ENCODE measurements around the gene RBMS1. TPM values are rescaled to one million over a fixed set of nuclear protein-coding genes. Genes with fewer than 3 reads are reported as not detected.

Gene RBMS1
- total RNA-seq, 1 donor from 2014 or later: 73.7 TPM

DNA sequence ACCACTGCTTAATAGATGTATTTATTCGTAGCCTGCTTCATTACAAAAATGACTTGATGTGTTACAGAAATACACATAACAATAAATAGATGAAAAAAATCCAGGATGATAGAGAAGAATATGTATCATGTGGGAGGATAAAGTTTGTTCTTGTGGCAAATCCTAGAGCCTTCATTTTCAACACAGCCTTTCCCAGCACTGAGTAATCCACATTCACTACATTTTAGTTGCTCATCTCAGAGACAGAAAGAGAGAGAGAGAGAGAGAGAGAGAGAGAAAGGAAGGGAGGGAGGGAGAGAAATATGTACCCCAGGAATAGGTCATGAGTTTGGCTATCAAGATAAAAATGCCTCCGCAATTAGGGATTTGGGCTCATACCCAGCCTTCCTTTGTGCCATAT is 144.3 kb downstream of the RBMS1 start:
- peaks cover 22% of the 10 kb centered on the region for H3K4me1 Mint-ChIP-seq (ENCODE audit: unreplicated experiment)
- no peaks in the 10 kb centered on the region for H3K27me3 Mint-ChIP-seq
- no peaks in the 10 kb centered on the region for H3K9me3 Mint-ChIP-seq
- H3K36me3 Mint-ChIP-seq: peaks cover 10% of the 10 kb centered on the region
- no peak overlapping the region for H3K4me3 Mint-ChIP-seq
- TF ChIP-seq, protein P1, sequence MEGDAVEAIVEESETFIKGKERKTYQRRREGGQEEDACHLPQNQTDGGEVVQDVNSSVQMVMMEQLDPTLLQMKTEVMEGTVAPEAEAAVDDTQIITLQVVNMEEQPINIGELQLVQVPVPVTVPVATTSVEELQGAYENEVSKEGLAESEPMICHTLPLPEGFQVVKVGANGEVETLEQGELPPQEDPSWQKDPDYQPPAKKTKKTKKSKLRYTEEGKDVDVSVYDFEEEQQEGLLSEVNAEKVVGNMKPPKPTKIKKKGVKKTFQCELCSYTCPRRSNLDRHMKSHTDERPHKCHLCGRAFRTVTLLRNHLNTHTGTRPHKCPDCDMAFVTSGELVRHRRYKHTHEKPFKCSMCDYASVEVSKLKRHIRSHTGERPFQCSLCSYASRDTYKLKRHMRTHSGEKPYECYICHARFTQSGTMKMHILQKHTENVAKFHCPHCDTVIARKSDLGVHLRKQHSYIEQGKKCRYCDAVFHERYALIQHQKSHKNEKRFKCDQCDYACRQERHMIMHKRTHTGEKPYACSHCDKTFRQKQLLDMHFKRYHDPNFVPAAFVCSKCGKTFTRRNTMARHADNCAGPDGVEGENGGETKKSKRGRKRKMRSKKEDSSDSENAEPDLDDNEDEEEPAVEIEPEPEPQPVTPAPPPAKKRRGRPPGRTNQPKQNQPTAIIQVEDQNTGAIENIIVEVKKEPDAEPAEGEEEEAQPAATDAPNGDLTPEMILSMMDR (conservative IDR thresholded peaks at IDR 0.05): no peak
- H3K27ac Mint-ChIP-seq: no peak overlapping the region
- no peak for DNase-seq (ENCODE audit: extremely low spot score, unreplicated experiment)

- Mint-ChIP-seq H3K4me3 (no peak overlapping the region), H3K27ac (no peak overlapping the region), H3K4me1 (ENCODE audit: unreplicated experiment) (peaks cover 18% of the 10 kb centered on the region), H3K36me3 (peaks cover 12% of the 10 kb centered on the region), H3K9me3 (no peaks in the 10 kb centered on the region), H3K27me3 (no peaks in the 10 kb centered on the region)
- TF ChIP-seq, protein P1 (conservative IDR thresholded peaks at IDR 0.05): no peak
- DNase-seq (ENCODE audit: extremely low spot score, unreplicated experiment): no peak
These were observed 146.2 kb downstream of the RBMS1 start for GRCh38 chr2:160347269-160347863.

DNA sequence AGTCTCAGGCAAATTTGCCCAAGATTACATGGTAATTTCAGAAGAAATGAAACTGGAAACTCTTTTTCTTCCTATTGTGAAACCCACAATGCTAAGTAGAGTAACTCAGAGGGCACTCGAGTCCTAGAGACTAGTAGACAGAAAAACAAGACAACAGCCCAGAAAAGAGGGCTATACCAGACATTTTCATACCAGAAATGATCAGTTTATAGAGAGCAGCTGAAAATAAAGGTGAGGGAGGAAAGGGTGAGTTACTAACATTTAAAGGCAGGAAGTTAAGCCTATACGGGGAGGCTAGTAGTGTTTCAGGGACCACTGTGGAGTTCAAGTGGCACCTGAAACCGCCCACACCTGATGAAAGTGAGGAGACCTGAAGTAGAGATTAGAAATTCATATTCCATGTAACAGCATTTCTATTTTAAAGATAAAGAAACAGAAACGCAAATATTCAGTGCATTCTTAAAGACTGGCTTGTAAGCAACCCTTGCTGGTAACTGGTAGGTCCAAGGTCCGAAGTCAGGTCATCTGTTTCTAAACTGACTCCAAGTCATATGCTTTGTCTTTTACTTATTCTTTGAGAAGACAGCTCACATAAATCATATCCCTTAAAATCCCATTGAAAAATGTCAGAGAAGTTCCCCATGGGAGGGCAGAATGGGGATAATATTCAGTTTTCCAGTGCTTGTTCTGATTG is 148.4 kb downstream of the RBMS1 start:
- Mint-ChIP-seq H3K27ac (no peak overlapping the region), H3K4me3 (no peak overlapping the region), H3K9me3 (no peaks in the 10 kb centered on the region), H3K4me1 (ENCODE audit: unreplicated experiment) (peaks cover 19% of the 10 kb centered on the region), H3K36me3 (peaks cover 9% of the 10 kb centered on the region), H3K27me3 (no peaks in the 10 kb centered on the region)
- TF ChIP-seq, protein P1 (conservative IDR thresholded peaks at IDR 0.05): no peak
- no peak for DNase-seq (ENCODE audit: extremely low spot score, unreplicated experiment)

GRCh38 chr2:160343404-160343803 is 150.2 kb downstream of the RBMS1 start:
- Mint-ChIP-seq H3K36me3 (peaks cover 4% of the 10 kb centered on the region), H3K27ac (no peak overlapping the region)

GRCh38 chr2:160339726-160340125 is 153.9 kb downstream of the RBMS1 start:
- H3K27me3 Mint-ChIP-seq: no peaks in the 10 kb centered on the region
- H3K36me3 Mint-ChIP-seq: peaks cover 4% of the 10 kb centered on the region
- no peak for DNase-seq (ENCODE audit: extremely low spot score, unreplicated experiment)
- H3K27ac Mint-ChIP-seq: no peak overlapping the region
- H3K4me3 Mint-ChIP-seq: no peak overlapping the region
- no peaks in the 10 kb centered on the region for H3K9me3 Mint-ChIP-seq
- peaks cover 28% of the 10 kb centered on the region for H3K4me1 Mint-ChIP-seq (ENCODE audit: unreplicated experiment)
- TF ChIP-seq, protein P1 (conservative IDR thresholded peaks at IDR 0.05): no peak

More at GRCh38 chr2:160343404-160343803, 150.2 kb downstream of the RBMS1 start:
- H3K4me1 Mint-ChIP-seq (ENCODE audit: unreplicated experiment): peaks cover 21% of the 10 kb centered on the region
- H3K9me3 Mint-ChIP-seq: no peaks in the 10 kb centered on the region
- H3K27me3 Mint-ChIP-seq: no peaks in the 10 kb centered on the region
- DNase-seq (ENCODE audit: extremely low spot score, unreplicated experiment): no peak
- H3K4me3 Mint-ChIP-seq: no peak overlapping the region
- TF ChIP-seq, protein P1 (conservative IDR thresholded peaks at IDR 0.05): no peak

Data from type B pancreatic cell (in vitro differentiated cells).